ENCODE results near the gene TLR8.
"Not testable (repeated sequence)": the region's sequence is repeated elsewhere in the genome, so short reads cannot be mapped to it uniquely, and the experiment has no call there.

TLR8 gene

DNA sequence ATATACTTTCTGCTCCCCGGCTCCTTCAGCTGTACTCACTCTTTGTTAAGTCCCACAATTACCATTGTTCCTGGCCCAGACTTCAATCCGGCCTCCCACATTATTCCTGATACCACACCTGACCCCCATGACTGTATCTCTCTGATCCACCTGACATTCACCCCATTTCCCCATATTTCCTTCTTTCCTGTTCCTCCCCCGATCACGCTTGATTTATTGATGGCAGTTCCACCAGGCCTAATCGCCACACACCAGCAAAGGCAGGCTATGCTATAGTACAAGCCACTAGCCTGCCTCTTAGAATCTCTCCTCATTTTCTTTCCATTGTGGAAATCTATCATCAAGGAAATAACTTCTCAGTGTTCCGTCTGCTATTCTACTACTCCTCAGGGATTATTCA, 37.2 kb downstream of the TLR8 start:
- peaks cover 25% of the 10 kb centered on the region for H3K4me1 ChIP-seq
- DNase-seq (ENCODE audit: low spot score in 2 of 2); H3K4me3 ChIP-seq; H3K27me3 ChIP-seq (ENCODE audit: low read depth); H3K9me3 ChIP-seq; in situ Hi-C loops (cut with MboI; ENCODE audit: low sequenced_read_pairs); H3K36me3 ChIP-seq (replicated peaks): not testable (repeated sequence)

DNA sequence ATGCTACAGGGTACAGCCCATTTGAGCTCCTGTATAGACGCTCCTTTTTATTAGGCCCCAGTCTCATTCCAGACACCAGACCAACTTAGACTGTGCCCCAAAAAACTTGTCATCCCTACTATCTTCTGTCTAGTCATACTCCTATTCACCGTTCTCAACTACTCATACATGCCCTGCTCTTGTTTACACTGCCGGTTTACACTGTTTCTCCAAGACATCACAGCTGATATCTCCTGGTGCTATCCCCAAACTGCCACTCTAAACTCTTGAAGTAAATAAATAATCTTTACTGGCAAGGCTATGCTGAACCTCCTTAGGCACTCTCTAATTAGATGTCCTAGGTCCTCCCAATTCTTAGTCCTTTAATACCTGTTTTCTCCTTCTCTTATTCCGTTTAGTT, 38.0 kb downstream of the TLR8 start:
- H3K27me3 ChIP-seq (ENCODE audit: low read depth); DNase-seq (ENCODE audit: low spot score in 2 of 2); H3K4me3 ChIP-seq; in situ Hi-C loops (cut with MboI; ENCODE audit: low sequenced_read_pairs); H3K9me3 ChIP-seq; H3K36me3 ChIP-seq (replicated peaks): not testable (repeated sequence)
- H3K4me1 ChIP-seq: peaks cover 16% of the 10 kb centered on the region

DNA sequence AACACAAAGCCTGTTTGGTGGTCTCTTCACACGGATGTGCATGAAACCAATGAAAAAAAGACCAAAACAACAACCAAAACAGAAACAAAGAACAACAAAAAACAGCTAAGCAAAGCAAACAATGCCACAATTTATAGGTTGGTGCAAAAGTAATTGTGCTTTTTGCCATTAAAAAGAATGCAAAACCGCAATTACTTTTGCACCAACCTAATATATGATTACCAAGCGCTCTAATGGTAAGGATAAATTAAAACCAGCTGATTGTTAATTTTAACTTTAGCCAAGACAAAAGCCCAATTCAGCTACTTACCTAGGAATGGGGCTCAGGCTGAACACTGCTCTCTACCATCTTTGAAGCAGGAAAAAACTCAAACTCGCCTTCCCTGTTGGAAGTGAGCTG, 39.1 kb downstream of the TLR8 start:
- H3K4me1 ChIP-seq: peaks cover 10% of the 10 kb centered on the region
- in situ Hi-C loops (cut with MboI; ENCODE audit: low sequenced_read_pairs): no loop called here

DNA sequence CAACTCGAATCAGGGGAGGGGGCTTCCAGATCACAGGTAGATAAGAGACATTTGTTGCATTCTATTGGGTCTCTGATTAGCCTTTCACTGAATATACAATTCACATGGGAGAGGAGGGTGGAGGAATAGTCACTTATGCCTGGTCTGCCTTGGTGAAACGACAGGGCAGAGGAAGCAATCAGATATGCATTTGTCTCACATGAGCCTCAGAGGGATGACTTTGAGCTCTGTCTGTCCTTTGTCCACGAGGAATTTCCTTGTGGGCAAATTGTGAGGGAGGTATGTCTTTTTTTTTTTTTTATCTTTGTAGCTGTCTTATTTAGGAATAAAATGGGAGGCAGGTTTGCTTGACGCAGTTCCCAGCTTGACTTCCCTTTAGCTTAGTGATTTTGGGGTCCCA, 40.0 kb downstream of the TLR8 start:
- H3K9me3 ChIP-seq: no peaks in the 10 kb centered on the region
- peaks cover 10% of the 10 kb centered on the region for H3K4me1 ChIP-seq
- no peak for DNase-seq (ENCODE audit: low spot score in 2 of 2)
- H3K36me3 ChIP-seq (replicated peaks): no peaks in the 10 kb centered on the region
- no peak overlapping the region for H3K4me3 ChIP-seq
- no peaks in the 10 kb centered on the region for H3K27me3 ChIP-seq (ENCODE audit: low read depth)
- in situ Hi-C loops (cut with MboI; ENCODE audit: low sequenced_read_pairs): no loop called here

More for the DNA sequence above, 39.1 kb downstream of the TLR8 start:
- Histone ChIP-seq H3K4me3 (no peak overlapping the region), H3K27me3 (ENCODE audit: low read depth) (no peaks in the 10 kb centered on the region), H3K9me3 (no peaks in the 10 kb centered on the region), H3K36me3 (replicated peaks) (no peaks in the 10 kb centered on the region)
- no peak for DNase-seq (ENCODE audit: low spot score in 2 of 2)

DNA sequence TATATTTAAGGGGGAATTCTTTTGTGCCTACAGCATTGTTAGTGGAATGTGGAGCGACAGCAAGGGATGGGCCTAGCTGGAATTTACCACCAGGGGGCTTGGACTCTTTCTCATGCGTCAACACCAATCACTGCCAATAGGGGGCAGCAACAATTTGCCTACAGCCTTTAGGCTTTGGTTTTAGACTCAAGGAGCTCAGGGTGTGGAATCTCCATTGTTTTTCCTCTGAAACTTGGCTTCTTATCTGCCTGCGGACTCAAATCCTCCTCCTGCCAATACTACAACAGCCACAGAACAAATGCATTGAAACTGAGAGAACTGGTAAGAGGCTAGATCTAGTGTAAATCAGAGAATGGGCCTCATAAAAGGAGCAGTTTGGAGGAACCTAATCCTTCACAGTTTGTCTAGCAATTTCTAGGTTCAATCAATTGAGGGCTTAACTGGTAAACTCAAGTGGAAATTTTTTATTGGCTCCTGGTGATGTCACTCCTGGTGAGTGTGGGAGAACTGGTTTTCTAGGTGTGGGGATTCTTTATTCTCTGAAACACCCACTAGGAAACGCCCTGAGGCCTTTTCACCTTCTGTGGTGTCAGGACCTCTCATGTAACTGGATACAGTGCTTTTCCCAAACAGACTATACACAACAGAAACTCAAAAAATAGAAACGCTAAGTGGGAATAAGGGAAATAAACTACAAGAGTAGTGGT, 40.6 kb downstream of the TLR8 start:
- no peaks in the 10 kb centered on the region for H3K27me3 ChIP-seq (ENCODE audit: low read depth)
- in situ Hi-C loops (cut with MboI; ENCODE audit: low sequenced_read_pairs): no loop called here
- DNase-seq (ENCODE audit: low spot score in 2 of 2): peak; percentile 90 to 92
- H3K9me3 ChIP-seq: no peaks in the 10 kb centered on the region
- H3K36me3 ChIP-seq (replicated peaks): no peaks in the 10 kb centered on the region
- H3K4me1 ChIP-seq: peaks cover 10% of the 10 kb centered on the region
- H3K4me3 ChIP-seq: no peak overlapping the region

DNA sequence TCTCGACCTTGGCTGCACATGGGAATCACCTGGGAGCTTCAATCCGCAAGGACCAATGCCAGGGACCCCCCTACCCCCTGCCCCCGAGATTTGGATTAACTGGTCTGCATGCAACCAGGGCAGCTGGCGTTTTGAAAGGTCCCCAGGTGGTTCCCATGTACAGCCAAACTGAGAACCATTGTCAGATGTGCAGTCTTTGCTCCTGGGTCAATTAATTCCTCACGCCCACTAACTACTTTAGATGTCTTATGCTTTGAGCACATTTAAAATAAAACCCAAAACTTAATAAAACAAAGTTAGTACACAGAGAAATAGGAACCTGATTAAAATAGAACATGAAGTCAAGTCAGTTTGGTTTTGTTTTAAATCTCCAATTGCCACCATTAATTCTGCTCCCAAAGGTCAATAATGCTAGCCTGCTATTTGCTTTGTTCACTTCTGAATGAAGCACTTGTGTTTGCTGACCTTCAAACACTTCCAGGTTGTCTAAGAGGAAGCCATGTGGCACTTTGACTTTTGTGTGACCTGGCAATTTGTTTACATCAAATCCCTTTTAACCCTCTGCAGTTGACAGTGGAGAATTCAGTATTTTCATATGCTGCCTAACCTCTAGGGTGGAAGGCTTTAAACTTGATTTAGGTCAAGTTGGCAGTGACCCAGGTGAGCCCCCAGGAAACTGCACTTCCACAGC, 41.3 kb downstream of the TLR8 start:
- in situ Hi-C loops (cut with MboI; ENCODE audit: low sequenced_read_pairs): no loop called here
- Histone ChIP-seq H3K27me3 (ENCODE audit: low read depth) (no peaks in the 10 kb centered on the region), H3K36me3 (replicated peaks) (no peaks in the 10 kb centered on the region), H3K9me3 (no peaks in the 10 kb centered on the region), H3K4me1 (peaks cover 10% of the 10 kb centered on the region), H3K4me3 (no peak overlapping the region)
- no peak for DNase-seq (ENCODE audit: low spot score in 2 of 2)

DNA sequence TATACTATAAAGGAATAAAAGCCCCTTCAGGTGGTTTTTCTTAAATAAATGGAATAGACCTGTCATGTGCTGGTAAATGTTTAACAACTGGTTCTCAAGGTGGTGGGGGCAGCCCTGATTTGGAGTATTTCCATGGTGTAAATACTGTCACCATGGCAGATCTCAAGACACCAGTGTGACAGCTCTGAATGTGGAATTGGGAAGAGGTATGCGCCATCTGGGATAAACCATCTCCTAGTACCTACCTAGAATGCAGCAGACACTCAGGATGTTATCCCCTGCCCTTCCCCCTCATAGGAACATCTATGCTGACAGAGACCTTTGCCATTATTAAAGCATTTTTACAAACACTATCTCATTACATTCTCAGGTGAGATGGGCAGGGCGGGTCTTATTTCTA, 42.1 kb downstream of the TLR8 start:
- H3K27me3 ChIP-seq (ENCODE audit: low read depth): no peaks in the 10 kb centered on the region
- H3K9me3 ChIP-seq: no peaks in the 10 kb centered on the region
- no peaks in the 10 kb centered on the region for H3K36me3 ChIP-seq (replicated peaks)
- no peak overlapping the region for H3K4me3 ChIP-seq
- DNase-seq (ENCODE audit: low spot score in 2 of 2): no peak
- in situ Hi-C loops (cut with MboI; ENCODE audit: low sequenced_read_pairs): no loop called here
- peaks cover 10% of the 10 kb centered on the region for H3K4me1 ChIP-seq

DNA sequence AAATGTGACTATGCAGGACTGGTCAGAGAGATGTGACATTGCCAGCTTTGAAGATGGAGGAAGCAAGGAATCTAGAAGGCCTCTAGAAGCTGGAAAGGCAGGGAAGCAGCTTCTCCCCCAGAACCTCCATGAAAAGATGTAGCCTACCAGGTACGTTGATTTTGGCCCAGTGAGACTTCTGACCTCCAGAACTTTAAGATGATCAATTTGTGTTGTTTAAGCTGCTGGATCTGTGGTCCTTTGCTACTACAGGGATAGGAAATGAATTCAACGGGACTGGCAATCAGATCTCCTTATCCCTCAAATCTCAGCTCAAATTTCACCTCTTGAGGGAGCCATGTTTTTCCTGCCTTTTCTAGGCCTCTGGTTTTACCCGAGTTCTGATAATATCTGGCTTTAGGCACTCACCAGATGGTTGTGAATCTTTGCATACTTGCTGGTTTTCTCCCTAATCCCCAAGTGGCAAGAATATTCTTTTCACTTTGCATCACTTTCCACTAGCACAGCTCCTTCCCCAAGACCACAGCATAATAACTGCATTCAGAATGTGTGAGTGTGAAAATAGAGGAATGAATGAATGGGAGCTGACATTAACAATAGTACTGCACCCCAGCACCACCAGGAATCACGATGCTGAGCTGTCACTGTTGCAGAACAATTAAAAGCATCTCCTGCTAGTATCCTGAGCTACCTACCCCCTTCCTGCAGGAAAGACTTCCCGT, 42.9 kb downstream of the TLR8 start:
- Histone ChIP-seq H3K4me1 (peaks cover 10% of the 10 kb centered on the region), H3K27me3 (ENCODE audit: low read depth) (no peaks in the 10 kb centered on the region), H3K36me3 (replicated peaks) (no peaks in the 10 kb centered on the region), H3K9me3 (no peaks in the 10 kb centered on the region), H3K4me3 (no peak overlapping the region)
- no peak for DNase-seq (ENCODE audit: low spot score in 2 of 2)
- in situ Hi-C loops (cut with MboI; ENCODE audit: low sequenced_read_pairs): no loop called here

DNA sequence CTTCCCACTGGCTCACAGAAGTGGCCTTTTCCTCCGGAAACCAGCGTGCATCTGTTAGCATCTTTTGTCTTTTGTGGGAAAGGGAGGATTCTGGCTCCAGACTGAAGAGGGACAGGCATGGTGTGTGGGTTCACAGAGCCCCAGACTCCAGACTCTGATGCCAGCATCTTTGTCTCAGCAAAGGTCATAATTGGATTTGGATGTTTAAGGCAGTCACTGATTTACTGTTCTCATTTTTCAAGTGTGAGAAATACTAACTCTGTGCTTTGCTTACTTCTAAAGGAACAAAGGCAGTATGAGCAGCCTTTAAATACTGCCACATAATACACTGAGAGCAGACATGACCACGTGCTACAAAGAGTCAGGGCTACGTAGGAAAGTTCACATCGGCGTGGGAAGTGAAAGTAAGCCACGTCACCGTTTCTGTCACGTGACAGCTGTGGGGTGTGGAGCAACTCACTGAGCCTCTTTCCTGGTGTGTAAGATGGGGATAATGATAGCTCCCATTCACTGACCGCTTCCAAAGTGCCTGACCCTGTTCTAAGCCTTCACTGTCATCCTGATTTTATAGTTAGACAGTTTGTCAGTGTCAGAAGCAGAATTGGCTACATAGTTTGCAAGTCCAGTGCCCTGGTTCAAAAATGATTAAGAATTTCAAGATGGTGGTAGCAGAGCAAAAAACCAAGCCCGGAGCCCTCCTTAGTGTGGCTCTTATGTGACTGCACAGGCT, 43.7 kb downstream of the TLR8 start:
- no peaks in the 10 kb centered on the region for H3K36me3 ChIP-seq (replicated peaks)
- no peak overlapping the region for H3K4me3 ChIP-seq
- no peak for DNase-seq (ENCODE audit: low spot score in 2 of 2)
- in situ Hi-C loops (cut with MboI; ENCODE audit: low sequenced_read_pairs): loop anchor here (5.0 to 25.0 kb wide), 2 partner anchors 532 to 1087 kb away; partner anchors contain the start of gene GEMIN8
- H3K9me3 ChIP-seq: no peaks in the 10 kb centered on the region
- peaks cover 10% of the 10 kb centered on the region for H3K4me1 ChIP-seq
- H3K27me3 ChIP-seq (ENCODE audit: low read depth): no peaks in the 10 kb centered on the region

DNA sequence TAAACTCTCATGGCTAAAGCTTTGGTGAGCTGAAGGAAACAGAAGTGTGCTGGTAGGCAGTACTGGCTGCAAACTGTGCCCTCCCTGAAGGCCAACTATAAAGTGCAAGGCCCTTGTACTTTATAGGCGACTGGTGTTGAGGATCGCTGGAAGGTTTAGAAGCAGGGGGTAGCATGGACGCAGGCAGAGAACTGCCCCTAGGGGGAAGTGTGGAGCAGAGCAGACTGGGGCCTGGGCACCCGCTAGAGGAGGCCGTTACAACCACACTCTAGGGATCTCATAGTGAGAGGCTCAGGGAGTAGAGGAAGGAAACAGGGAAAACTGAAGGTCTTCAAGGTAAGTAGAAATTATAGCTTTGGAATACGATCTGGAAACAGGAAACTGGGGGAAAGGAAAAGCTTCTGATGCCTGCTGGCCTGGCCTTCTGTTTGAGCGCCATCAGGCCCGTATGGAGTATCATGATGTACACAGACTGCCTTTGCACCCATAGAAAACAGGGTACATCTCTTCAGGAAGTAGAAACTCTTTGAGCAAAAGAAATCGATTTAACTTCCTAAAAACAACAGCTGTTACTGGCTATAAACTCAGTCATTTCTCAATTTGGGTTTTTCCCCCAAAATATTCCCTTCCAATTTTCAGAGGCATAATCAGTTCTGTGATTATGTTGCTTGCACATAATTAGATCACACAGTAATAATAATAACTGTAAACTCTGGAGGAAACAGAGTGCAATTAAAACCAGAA, 44.6 kb downstream of the TLR8 start:
- Histone ChIP-seq H3K27me3 (ENCODE audit: low read depth) (no peaks in the 10 kb centered on the region), H3K4me3 (no peak overlapping the region), H3K36me3 (replicated peaks) (no peaks in the 10 kb centered on the region), H3K9me3 (no peaks in the 10 kb centered on the region), H3K4me1 (peaks cover 10% of the 10 kb centered on the region)
- peak; percentile 31 to 80 for DNase-seq (ENCODE audit: low spot score in 2 of 2)
- in situ Hi-C loops (cut with MboI; ENCODE audit: low sequenced_read_pairs): loop anchor here (5.0 to 25.0 kb wide), 2 partner anchors 531 to 1086 kb away; partner anchors contain the start of gene GEMIN8

DNA sequence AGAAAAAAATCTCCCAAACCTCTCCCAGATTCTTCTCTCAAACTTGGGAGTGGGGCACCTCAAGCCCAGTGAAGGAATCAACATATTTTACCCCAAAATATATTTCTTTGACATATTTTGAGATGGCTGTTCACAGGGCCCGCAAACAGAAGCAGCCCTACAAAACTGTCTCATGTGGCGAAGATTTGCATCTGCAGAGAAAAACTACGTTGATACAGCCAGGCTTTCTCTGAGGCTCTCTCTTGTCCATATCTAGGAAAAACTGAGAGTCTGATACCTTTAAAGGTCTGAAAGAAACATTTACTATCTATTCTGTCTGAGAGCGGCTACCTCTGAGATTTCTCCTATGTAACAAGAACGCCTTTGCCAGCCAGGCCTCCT, 45.2 kb downstream of the TLR8 start:
- H3K27me3 ChIP-seq (ENCODE audit: low read depth): no peaks in the 10 kb centered on the region
- H3K4me3 ChIP-seq: no peak overlapping the region
- no peak for DNase-seq (ENCODE audit: low spot score in 2 of 2)
- in situ Hi-C loops (cut with MboI; ENCODE audit: low sequenced_read_pairs): loop anchor here (5.0 to 25.0 kb wide), 2 partner anchors 531 to 1086 kb away; partner anchors contain the start of gene GEMIN8
- H3K36me3 ChIP-seq (replicated peaks): no peaks in the 10 kb centered on the region
- H3K4me1 ChIP-seq: peaks cover 11% of the 10 kb centered on the region
- no peaks in the 10 kb centered on the region for H3K9me3 ChIP-seq

DNA sequence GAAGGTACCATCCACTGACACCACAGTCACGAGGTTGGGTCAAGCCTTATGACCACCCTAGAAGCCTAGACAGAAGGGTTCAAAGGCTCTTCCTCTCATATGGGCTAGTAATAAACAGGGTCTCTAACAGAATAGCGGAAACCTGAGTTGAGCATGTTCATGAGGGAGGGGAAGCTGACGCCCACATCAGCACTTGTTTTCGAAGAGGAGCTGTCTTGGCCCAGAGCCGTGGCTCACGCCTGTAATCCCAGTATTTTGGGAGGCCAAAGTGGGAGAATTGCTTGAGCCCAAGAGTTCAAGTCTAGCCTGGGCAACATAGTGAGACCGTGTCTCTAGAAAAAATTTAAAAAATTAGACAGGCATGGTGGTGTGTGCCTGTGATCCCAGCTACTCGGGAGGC, 47.0 kb downstream of the TLR8 start:
- peaks cover 8% of the 10 kb centered on the region for H3K4me1 ChIP-seq
- H3K27me3 ChIP-seq (ENCODE audit: low read depth): no peaks in the 10 kb centered on the region
- H3K9me3 ChIP-seq: no peaks in the 10 kb centered on the region
- H3K36me3 ChIP-seq (replicated peaks): no peaks in the 10 kb centered on the region
- no peak for DNase-seq (ENCODE audit: low spot score in 2 of 2)
- H3K4me3 ChIP-seq: no peak overlapping the region
- in situ Hi-C loops (cut with MboI; ENCODE audit: low sequenced_read_pairs): loop anchor here (5.0 to 25.0 kb wide), 2 partner anchors 529 to 1084 kb away; partner anchors contain the start of gene GEMIN8

DNA sequence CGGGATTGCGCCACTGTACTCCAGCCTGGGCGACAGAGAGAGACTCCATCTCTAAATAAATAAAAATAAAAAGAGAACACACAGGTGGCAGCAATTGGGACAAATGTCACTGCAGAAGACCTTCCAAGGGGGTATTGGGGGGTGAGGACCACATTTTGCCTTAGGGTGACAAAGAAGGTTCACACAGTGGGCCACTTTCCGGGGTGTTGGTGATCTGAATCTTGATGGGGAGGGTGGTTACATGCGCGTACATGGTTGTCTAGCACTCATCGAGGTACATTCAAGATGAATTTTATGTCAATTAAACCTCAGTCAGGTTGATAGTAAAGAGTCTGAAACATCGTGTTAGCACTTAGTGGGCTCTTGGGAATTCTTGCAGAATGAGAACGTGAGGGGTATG, 48.0 kb downstream of the TLR8 start:
- Histone ChIP-seq H3K4me1 (peaks cover 8% of the 10 kb centered on the region), H3K9me3 (no peaks in the 10 kb centered on the region), H3K27me3 (ENCODE audit: low read depth) (no peaks in the 10 kb centered on the region), H3K4me3 (no peak overlapping the region), H3K36me3 (replicated peaks) (no peaks in the 10 kb centered on the region)
- in situ Hi-C loops (cut with MboI; ENCODE audit: low sequenced_read_pairs): loop anchor here (5.0 to 25.0 kb wide), 2 partner anchors 528 to 1083 kb away; partner anchors contain the start of gene GEMIN8
- no peak for DNase-seq (ENCODE audit: low spot score in 2 of 2)
